Renal cortical epithelial cell (primary cell): ENCODE measurements around the gene HHEX. TPM values are rescaled to one million over a fixed set of nuclear protein-coding genes. Genes with fewer than 3 reads are reported as not detected.

Experiments
- DNase-seq: peaks from one replicate; pipeline ENCODE4 v3.0.0-alpha.2; 2011; ENCODE audit warnings: low read depth
- total RNA-seq: library from RNA; depleted of rRNA; stranded (reverse); fragments of >200 nt; gene quantifications from 2 replicates; pipeline ENCODE4 v1.2.3, GENCODE V29; 2014

Gene HHEX
- 0.40 and 1.6 TPM in 2 replicates for total RNA-seq

DNA sequence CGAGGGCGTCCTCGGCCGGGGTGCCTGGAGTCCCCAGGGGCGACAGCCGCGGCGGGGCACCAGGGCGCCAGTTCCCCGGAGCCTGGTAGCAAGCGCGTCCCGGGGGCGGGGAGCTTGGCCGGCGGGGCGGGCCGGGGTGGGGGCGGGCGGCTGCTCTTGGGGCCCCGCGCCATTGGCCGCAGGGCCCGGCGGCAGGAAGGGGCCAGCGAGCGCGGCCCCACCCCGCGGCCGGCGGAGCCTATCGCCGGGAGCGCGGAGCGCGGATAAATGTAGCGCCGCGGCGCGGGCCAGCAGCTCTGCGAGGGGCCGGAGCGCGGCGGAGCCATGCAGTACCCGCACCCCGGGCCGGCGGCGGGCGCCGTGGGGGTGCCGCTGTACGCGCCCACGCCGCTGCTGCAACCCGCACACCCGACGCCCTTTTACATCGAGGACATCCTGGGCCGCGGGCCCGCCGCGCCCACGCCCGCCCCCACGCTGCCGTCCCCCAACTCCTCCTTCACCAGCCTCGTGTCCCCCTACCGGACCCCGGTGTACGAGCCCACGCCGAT is at the start of gene HHEX:
HHEX (plus strand) TSS at position 293 of the 548 bp plus-strand sequence; CDS start at position 325, 32 bp downstream.
- DNase-seq, result no peak

GRCh38 chr10:92640107-92640506 is 49.6 kb upstream of the HHEX start:
- DNase-seq, result peak; percentile 61

GRCh38 chr10:92641492-92641891 is 48.3 kb upstream of the HHEX start:
- DNase-seq, result no peak

DNA sequence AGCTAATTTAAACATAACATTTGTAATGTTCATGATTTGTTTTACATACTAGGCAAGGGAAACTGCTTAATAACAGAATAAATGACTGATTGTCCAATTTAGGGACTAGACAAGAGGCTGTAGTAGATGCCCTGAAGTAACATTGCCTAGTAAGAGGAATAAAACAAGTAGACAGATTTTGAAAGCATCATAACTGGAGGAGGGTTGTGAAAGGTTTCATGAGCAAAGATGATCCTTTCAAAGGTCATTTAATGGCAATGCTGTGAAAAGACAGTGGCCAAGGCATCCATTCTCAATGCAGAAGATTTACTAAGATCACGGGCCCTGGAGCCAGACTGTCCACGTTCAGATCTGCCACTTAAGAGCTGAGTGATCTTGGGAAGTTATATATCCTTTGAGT is 44.8 kb upstream of the HHEX start:
- no peak for DNase-seq

- peak; percentile 35 for DNase-seq
These were observed 38.9 kb upstream of the HHEX start for GRCh38 chr10:92650864-92651263.

GRCh38 chr10:92655426-92655825 is 34.3 kb upstream of the HHEX start:
- DNase-seq, result no peak

DNA sequence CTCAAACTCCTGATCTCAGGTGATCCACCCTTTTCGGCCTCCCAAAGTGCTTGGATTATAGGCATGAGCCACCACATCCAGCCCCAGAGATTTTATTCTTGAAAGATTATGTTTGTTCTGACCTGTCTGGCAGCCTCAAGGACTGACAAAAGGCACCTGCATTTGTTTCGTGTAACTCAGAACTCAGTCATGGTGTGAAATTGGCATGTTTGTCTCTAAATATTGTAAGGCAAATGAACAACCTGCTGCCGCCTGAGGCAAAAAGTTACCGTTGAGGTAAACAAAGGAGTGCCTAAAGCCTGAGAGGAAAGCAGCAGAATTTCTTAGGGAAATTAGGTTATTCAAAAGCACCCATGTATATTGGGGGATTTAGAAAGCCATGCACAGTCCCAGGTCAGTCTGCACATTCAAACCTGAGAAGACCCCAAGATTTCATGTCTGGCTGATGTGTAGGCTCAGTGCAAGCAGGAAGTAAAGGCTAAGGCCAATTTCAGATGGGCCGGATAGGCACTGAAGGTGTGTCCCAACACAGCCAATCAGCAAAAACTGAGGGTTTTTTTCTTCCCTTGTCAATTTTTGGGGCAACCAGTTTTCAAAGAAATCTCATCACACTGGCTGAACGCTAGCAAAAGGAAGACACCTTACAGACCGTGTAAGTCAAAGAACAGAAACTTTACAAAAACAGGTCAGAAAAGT is 33.3 kb upstream of the HHEX start:
- no peak for DNase-seq

DNA sequence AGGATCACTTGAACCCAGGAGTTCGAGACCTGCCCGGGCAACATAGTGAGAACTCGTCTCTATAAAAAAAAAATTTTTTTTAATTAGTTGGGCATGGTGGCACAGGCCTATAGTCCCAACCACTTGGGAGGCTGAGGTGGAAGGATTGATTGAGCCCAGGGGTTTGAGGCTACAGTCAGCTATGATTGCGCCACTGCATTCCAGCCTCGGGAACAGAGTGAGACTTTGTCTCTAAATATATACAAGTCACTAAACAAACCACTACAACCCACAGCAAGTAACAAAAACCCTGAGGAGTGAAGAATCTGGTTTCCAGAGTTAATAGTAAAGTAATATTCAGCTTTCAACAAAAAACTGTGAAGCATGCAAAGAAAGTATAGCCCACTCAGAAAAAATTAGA is 32.7 kb upstream of the HHEX start:
- no peak for DNase-seq

GRCh38 chr10:92662848-92663247 is 26.9 kb upstream of the HHEX start:
- DNase-seq, result no peak

DNA sequence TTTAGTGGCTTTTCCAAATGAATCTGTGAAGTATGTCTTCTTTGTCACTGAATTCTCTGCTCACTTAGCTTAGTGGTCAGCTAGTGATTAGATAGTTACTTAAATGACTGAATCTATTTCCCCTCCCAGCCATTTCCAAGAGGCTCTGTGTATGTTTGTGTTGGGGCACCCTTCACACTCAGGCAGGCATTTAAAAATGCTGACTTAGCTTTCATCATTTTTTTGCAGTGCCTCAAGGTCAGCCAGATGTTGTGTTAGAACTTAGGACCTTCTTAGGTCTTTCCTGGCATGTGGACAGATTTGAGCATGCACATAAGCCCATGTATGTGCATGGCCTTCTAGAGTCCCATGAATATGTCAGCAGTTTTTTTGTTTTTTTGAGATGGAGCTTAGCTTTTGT is 25.4 kb upstream of the HHEX start:
- no peak for DNase-seq

DNA sequence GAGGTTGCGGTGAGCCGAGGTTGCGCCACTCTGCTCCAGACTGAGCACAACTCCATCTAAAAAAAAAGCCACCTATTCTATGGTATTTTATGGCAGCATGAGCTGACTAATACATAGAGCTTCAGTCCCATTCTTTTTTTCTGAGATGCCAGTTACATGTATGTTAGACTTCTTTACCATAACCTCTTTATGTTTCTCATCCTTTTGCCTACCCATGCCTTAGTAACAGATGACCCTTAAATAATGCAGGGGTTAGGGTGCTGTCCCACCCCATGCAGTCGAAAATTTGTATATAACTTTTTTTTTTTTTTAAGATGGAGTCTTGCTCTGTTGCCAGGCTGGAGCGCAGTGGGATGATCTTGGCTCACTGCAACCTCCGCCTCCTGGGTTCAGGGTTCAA is 22.7 kb upstream of the HHEX start:
- DNase-seq, result no peak

- DNase-seq, result no peak
These were observed 12.0 kb upstream of the HHEX start for GRCh38 chr10:92677708-92678107.

GRCh38 chr10:92678206-92678605 is 11.5 kb upstream of the HHEX start:
- no peak for DNase-seq

GRCh38 chr10:92681306-92681834 is 8.4 kb upstream of the HHEX start:
- no peak for DNase-seq

- no peak for DNase-seq
These were observed 1.2 kb upstream of the HHEX start for GRCh38 chr10:92688573-92688926.

GRCh38 chr10:92688927-92689662 is 660 bp upstream of the HHEX start:
- no peak for DNase-seq

DNA sequence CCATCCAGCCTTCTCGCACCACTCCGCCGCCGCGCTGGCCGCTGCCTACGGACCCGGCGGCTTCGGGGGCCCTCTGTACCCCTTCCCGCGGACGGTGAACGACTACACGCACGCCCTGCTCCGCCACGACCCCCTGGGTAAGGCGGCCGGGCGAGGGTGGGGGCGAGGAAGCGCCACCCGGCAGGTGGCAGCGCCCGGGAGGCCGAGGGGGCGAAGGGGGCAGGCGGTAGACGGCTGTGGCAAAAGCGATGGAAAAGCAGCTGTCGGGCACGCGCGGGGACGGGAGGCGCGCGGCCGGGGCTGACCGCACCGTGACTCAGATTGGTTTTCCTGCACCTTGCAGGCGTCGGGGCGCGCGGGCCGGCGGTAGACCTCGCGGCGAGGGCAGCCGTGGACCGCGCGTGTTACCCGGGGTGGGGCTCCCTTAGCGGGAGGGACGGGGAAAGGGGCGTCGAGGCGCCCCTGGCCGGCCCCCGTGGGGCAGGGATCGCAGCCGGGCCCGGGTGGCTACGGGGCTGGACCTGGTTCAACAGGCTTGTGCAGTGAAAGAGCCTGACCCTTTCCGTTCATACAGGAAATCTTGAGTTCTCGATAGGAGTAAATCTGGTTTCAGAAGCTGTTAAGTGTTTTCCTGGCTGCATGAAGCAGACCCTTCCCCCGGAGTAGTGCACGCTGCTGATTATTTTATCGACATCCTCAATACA is 608 bp downstream of the HHEX start:
- DNase-seq, result no peak

GRCh38 chr10:92690915-92691590 is 1.3 kb downstream of the HHEX start:
- no peak for DNase-seq

DNA sequence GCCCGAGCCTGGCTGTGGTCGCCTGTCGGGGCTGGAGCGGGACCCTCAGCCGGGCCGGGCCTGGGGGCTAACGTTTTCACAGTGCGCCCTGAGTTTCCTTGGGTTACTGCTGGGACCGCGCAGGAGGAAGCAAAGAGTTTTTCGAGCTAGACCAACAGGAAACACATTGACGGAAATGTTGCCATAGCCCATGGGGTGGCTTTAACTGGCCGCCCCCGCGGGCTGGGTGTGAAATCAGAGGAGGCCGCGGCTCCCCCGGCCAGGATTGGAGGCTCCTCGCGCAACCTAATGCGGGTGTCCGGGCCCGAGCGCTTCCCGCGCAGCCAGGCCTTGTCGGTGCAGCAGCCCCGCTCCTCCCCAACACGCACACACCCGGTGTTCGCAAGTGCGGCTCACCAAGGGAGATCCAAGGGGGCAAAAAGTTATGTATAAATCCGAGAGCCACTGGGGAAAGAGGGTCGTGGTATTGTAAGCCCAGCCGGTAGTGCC is 1.9 kb downstream of the HHEX start:
- DNase-seq, result no peak

- DNase-seq, result no peak
These were observed 2.4 kb downstream of the HHEX start for GRCh38 chr10:92692080-92692671.
